HepG2 (cell line): Measurements from ENCODE around the gene UTS2R. TPM values are rescaled to one million over a fixed set of nuclear protein-coding genes. Genes with fewer than 3 reads are reported as not detected.
A peak's percentile ranks its signal among the peaks of the same experiment; 100 is the strongest.

ENCODE experiments used
- ARID4A ChIP-seq: sonication (generic); formaldehyde crosslinking; IDR thresholded peaks from 2 replicates; pipeline ENCODE4 v1.5.0; 2020; ENCODE audit warnings: mild to moderate bottlenecking, missing genetic modification reagents, borderline replicate concordance
- ATF6 ChIP-seq: sonication (generic); formaldehyde crosslinking; conservative IDR thresholded peaks from 2 replicates; pipeline ENCODE4 v1.4.0; 2020; ENCODE audit warnings: missing genetic modification reagents
- BHLHE40 ChIP-seq: IDR thresholded peaks from 2 replicates; pipeline ENCODE4 v1.6.1; 2011; ENCODE audit warnings: low read length, improper control_type of control experiment
- CBX5 ChIP-seq: sonication (generic); formaldehyde crosslinking; IDR thresholded peaks from 2 replicates; pipeline ENCODE4 v1.4.0; 2020; ENCODE audit warnings: missing genetic modification reagents, borderline replicate concordance
- CEBPG ChIP-seq: IDR thresholded peaks from 2 replicates; pipeline ENCODE4 v1.6.1; 2016
- HOXA5 ChIP-seq: sonication (generic); formaldehyde crosslinking; IDR thresholded peaks from 2 replicates; pipeline ENCODE4 v1.4.0; 2020; ENCODE audit warnings: missing genetic modification reagents
- KMT2A ChIP-seq: sonication (generic); formaldehyde crosslinking; IDR thresholded peaks from 2 replicates; pipeline ENCODE4 v1.4.0; 2020; ENCODE audit warnings: missing genetic modification reagents
- SNAPC5 ChIP-seq: sonication (generic); formaldehyde crosslinking; IDR thresholded peaks from 2 replicates; pipeline ENCODE4 v1.8.1; 2023; ENCODE audit warnings: mild to moderate bottlenecking, missing genetic modification reagents, borderline replicate concordance
- SP1 ChIP-seq, 2 experiments: fragments of 450-650 bp in 1 of 2; sonication (generic) in 1 of 2; formaldehyde crosslinking in 1 of 2; IDR thresholded peaks; 2 replicates each; pipeline versions ENCODE4 v1.4.0 to v1.6.1; 2016 to 2020; ENCODE audit warnings: missing genetic modification reagents in 1 of 2
- WIZ ChIP-seq: sonication (generic); formaldehyde crosslinking; IDR thresholded peaks from 2 replicates; pipeline ENCODE4 v1.5.1; 2020; ENCODE audit warnings: mild to moderate bottlenecking, missing genetic modification reagents
- ZBTB39 ChIP-seq: sonication (generic); formaldehyde crosslinking; IDR thresholded peaks from 2 replicates; pipeline ENCODE4 v1.5.0; 2020; ENCODE audit warnings: missing genetic modification reagents
- ZBTB7A ChIP-seq: sonication (generic); formaldehyde crosslinking; IDR thresholded peaks from 2 replicates; pipeline ENCODE4 v1.8.0; 2022; ENCODE audit warnings: mild to moderate bottlenecking, missing genetic modification reagents
- ZFP62 ChIP-seq: sonication (generic); formaldehyde crosslinking; IDR thresholded peaks from 2 replicates; pipeline ENCODE4 v1.4.0; 2020; ENCODE audit warnings: missing genetic modification reagents
- ZNF329 ChIP-seq: sonication (generic); formaldehyde crosslinking; IDR thresholded peaks from 2 replicates; pipeline ENCODE4 v1.9.0; 2021; ENCODE audit warnings: low read depth, mild to moderate bottlenecking, missing genetic modification reagents
- ZNF331 ChIP-seq: sonication (generic); formaldehyde crosslinking; IDR thresholded peaks from 2 replicates; pipeline ENCODE4 v1.4.0; 2020; ENCODE audit warnings: missing genetic modification reagents
- ZNF501 ChIP-seq: sonication (generic); formaldehyde crosslinking; IDR thresholded peaks from 2 replicates; pipeline ENCODE4 v1.5.1; 2020; ENCODE audit warnings: mild to moderate bottlenecking, moderate library complexity, missing genetic modification reagents
- ZNF570 ChIP-seq: sonication (generic); formaldehyde crosslinking; IDR thresholded peaks from 2 replicates; pipeline ENCODE4 v1.4.0; 2020; ENCODE audit warnings: mild to moderate bottlenecking, missing genetic modification reagents, borderline replicate concordance
- ZNF607 ChIP-seq: sonication (generic); formaldehyde crosslinking; IDR thresholded peaks from 2 replicates; pipeline ENCODE4 v1.5.1; 2020; ENCODE audit warnings: missing genetic modification reagents, mild to moderate bottlenecking, borderline replicate concordance
- ZNF652 ChIP-seq: IDR thresholded peaks from 2 replicates; pipeline ENCODE4 v1.6.1; 2016; ENCODE audit warnings: low read depth, borderline replicate concordance
- ZNF766 ChIP-seq: sonication (generic); formaldehyde crosslinking; IDR thresholded peaks from 2 replicates; pipeline ENCODE4 v1.5.0; 2020; ENCODE audit warnings: missing genetic modification reagents, borderline replicate concordance
- ZNF776 ChIP-seq: sonication (generic); formaldehyde crosslinking; IDR thresholded peaks from 2 replicates; pipeline ENCODE4 v1.4.0; 2020; ENCODE audit warnings: mild to moderate bottlenecking, missing genetic modification reagents
- ZNF781 ChIP-seq: sonication (generic); formaldehyde crosslinking; IDR thresholded peaks from 2 replicates; pipeline ENCODE4 v1.5.1; 2020; ENCODE audit warnings: borderline replicate concordance, mild to moderate bottlenecking, missing genetic modification reagents; ENCODE audit errors: not compliant biosample characterization
- polyA plus RNA-seq, 8 experiments: library from polyadenylated mRNA; depleted of rRNA in 3 of 8; stranded (reverse) in 7 of 8; unstranded in 1 of 8; fragments of >200 nt; fragmentation: Illumina TruSeq in 4 of 8; extraction: Trizol in 4 of 8; gene quantifications; 2 replicates each; pipeline versions ENCODE4 v1.2.1 to v1.2.3, GENCODE V29; 2011 to 2016; ENCODE audit warnings: low read depth in 4 of 8, missing spikeins in 1 of 8, mixed read lengths in 1 of 8; ENCODE audit not compliant: insufficient read depth in 1 of 8
- total RNA-seq, 5 experiments: library from RNA; depleted of rRNA; stranded (reverse); fragments of >200 nt; fragmentation: Illumina TruSeq; extraction: Trizol; gene quantifications; 2 replicates each; pipeline ENCODE4 v1.2.3, GENCODE V29; 2016; ENCODE audit warnings: low read depth in 1 of 5

The UTS2R gene
- total and polyA plus RNA-seq, 2 of the 13 experiments (the other 11 are each of a cell fraction or from before 2014, with no cell fraction given), result 0.13 to 0.15 TPM

- TF ChIP-seq ZNF766 (CRISPR knock-in tag) (no peak), ARID4A (CRISPR knock-in tag) (peak; percentile 39; the same call in 1 of the 2 replicates), ATF6 (CRISPR knock-in tag) (no peak), ZNF501 (CRISPR knock-in tag) (peak; percentile 73; the same call in 1 of the 2 replicates), SP1 (IDR thresholded peaks at IDR 0.05) (no peak), SP1 (CRISPR knock-in tag; IDR thresholded peaks at IDR 0.05) (peak; percentile 59), BHLHE40 (0 out of 2 replicates have a peak, but pooled peaks have one; percentile 13), KMT2A (CRISPR knock-in tag) (peak; percentile 49; the same call in 1 of the 2 replicates), ZNF652 (CRISPR knock-in tag) (peak; percentile 37; the same call in 1 of the 2 replicates), ZFP62 (no peak), ZNF329 (CRISPR knock-in tag) (no peak), SNAPC5 (CRISPR knock-in tag) (no peak), ZNF607 (CRISPR knock-in tag) (no peak; the same call in 1 of the 2 replicates), ZBTB39 (CRISPR knock-in tag) (no peak), HOXA5 (CRISPR knock-in tag) (0 out of 2 replicates have a peak, but pooled peaks have one; percentile 35), ZNF776 (CRISPR knock-in tag) (no peak), WIZ (CRISPR knock-in tag) (no peak), ZNF331 (CRISPR knock-in tag) (peak; percentile 23), ZBTB7A (no peak), CEBPG (CRISPR knock-in tag) (no peak), ZNF781 (CRISPR knock-in tag) (no peak), CBX5 (no peak), ZNF570 (CRISPR knock-in tag) (no peak)
These were observed 3.6 kb upstream of the UTS2R start (continued) for GRCh38 chr17:82367724-82368524.
